Breast epithelium (tissue), 3 donors: ENCODE results near the gene NEDD4L.

Experiments
- CTCF ChIP-seq, 3 donors: fragments of 450-650 bp; IDR thresholded peaks; one replicate each; pipeline ENCODE4 v1.5.1; 2016 to 2017; ENCODE audit warnings: antibody characterized with exemption in 3 of 3, mild to moderate bottlenecking in 3 of 3, moderate library complexity in 3 of 3
- POLR2A ChIP-seq: fragments of 450-650 bp; IDR thresholded peaks from one replicate; pipeline ENCODE4 v1.6.1; 2016; ENCODE audit warnings: antibody characterized with exemption, mild to moderate bottlenecking, moderate library complexity
- POLR2AphosphoS5 ChIP-seq, 3 donors: sonication (generic); formaldehyde crosslinking; IDR thresholded peaks; one replicate each; pipeline ENCODE4 v1.6.1; 2017; ENCODE audit warnings: antibody characterized with exemption in 3 of 3

DNA sequence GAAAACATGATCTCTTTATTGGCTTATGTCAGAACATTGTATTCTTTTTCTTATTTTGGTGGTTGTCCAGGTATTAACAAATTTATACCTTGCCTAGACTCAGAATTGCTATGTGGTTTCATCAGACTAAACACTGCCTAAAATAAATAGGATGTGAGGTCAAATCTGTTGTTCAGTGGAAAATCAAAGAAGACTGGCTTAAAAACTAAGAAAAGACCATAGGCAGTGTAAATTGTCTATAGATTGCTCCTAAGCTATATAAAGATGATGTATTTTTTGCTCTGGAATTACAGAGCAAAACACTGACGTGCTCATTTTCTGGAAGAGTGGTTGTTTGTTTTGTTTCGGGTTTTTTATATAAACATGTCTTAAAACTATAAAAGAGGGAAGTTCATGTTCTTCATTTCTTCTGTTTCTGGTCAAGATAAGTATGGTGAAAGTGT is 318.8 kb downstream of the NEDD4L start:
- TF ChIP-seq POLR2AphosphoS5 (IDR thresholded peaks at IDR 0.05) (no peak), CTCF (IDR thresholded peaks at IDR 0.05) (no peak), POLR2A (no peak)
